ENCODE data around the gene MYOM3. TPM values are rescaled to one million over a fixed set of nuclear protein-coding genes. Genes with fewer than 3 reads are reported as not detected.

MYOM3 gene
- total and polyA plus RNA-seq, 7 donors, result under 0.01 to 3.7 (median 3.0) TPM; not detected in 2

DNA sequence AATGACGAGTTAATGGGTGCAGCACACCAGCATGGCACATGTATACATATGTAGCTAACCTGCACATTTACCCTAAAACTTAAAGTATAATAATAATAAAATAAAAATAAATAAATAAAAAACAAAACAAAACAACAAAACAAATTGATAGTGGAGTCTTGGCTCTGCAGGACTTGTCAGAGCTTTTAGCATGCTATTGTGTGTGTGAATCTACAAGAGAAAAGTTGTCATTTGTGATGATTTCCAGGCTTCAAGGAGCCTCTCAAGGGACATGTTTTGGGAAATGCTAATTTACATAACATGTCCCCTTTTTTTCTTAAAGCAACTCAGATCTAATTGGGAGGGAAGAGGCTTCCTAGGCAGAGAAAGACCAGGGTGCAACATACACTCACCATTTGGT lies 21.9 kb upstream of the MYOM3 start:
- WGBS, 2 donors, result 96% methylated on average over 1 of the region's 1 CpG
- TF ChIP-seq, protein P1, sequence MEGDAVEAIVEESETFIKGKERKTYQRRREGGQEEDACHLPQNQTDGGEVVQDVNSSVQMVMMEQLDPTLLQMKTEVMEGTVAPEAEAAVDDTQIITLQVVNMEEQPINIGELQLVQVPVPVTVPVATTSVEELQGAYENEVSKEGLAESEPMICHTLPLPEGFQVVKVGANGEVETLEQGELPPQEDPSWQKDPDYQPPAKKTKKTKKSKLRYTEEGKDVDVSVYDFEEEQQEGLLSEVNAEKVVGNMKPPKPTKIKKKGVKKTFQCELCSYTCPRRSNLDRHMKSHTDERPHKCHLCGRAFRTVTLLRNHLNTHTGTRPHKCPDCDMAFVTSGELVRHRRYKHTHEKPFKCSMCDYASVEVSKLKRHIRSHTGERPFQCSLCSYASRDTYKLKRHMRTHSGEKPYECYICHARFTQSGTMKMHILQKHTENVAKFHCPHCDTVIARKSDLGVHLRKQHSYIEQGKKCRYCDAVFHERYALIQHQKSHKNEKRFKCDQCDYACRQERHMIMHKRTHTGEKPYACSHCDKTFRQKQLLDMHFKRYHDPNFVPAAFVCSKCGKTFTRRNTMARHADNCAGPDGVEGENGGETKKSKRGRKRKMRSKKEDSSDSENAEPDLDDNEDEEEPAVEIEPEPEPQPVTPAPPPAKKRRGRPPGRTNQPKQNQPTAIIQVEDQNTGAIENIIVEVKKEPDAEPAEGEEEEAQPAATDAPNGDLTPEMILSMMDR (IDR thresholded peaks at IDR 0.05), result no peak
- TF ChIP-seq POLR2A (IDR thresholded peaks at IDR 0.05) (no peak), EP300 (IDR thresholded peaks at IDR 0.05) (no peak), POLR2AphosphoS5 (IDR thresholded peaks at IDR 0.05) (no peak)
- Histone ChIP-seq H3K4me3 (no peak overlapping the region), H3K9me3 (peaks cover 0 to 12% (median 4%) of the 10 kb centered on the region in 4 donors), H3K27me3 (no peaks in the 10 kb centered on the region), H3K36me3 (no peaks in the 10 kb centered on the region), H3K27ac (no peak overlapping the region), H3K4me1 (no peaks in the 10 kb centered on the region)
- no peak for DNase-seq
- intact Hi-C loops (cut with DNase I), result no loop called here

DNA sequence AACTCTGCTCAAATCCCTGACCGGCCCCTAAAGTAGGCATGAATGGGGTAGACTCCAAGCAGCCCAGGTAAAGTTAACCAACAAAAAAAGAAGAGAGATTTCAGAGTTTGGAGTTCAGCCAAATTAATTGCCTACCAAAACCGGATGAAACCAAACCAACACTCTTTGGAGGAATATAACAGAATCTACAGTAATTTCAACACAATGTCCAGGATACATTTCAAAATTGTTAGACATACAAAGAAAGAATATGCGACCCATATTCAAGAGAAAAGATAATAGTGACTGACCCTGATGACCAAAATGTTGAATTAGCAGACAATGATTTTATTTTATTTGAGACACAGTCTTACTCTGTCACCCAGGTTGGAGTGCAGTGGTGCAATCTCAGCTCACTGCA lies 18.4 kb upstream of the MYOM3 start:
- Histone ChIP-seq H3K9me3 (peaks cover 0 to 12% (median 4%) of the 10 kb centered on the region in 4 donors), H3K36me3 (no peaks in the 10 kb centered on the region), H3K27ac (no peak overlapping the region), H3K4me1 (no peaks in the 10 kb centered on the region), H3K4me3 (no peak overlapping the region), H3K27me3 (no peaks in the 10 kb centered on the region)
- intact Hi-C loops (cut with DNase I), result no loop called here
- DNase-seq, result no peak
- 90 to 91% methylated on average over 3 of the region's 3 CpGs for WGBS, 2 donors
- TF ChIP-seq POLR2AphosphoS5 (IDR thresholded peaks at IDR 0.05) (no peak), EP300 (IDR thresholded peaks at IDR 0.05) (no peak), POLR2A (IDR thresholded peaks at IDR 0.05) (no peak)
- TF ChIP-seq, protein P1 (IDR thresholded peaks at IDR 0.05), result no peak

DNA sequence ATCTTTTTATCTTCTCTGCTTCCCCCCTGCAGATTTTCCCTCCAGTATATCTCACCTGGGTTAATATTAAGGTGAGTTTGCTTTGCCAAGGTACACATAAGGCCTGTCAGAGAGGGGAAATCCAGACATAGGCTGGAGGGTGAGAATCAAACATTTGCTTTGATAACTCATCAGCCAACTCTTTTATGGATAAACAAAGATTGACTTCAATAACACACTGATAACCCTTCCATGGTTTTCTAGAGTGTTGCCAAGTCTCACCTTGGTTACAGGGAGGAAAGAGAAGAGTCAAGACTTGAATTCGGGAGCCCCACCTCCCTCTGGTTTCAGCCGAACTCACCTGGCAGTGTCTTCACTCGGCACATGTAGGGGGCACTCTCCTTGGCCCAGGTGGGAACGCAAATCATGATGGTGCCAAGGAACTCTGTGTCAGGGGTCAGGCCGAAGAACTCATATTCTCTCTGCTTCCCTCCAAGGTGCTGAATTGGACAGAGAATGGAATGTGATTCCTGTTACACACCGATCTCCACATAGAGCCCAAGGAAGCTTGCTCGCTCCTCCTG lies 15.9 kb upstream of the MYOM3 start:
- 43 to 72% methylated on average over 7 of the region's 7 CpGs for WGBS, 2 donors
- peaks cover 0 to 12% (median 4%) of the 10 kb centered on the region in 4 donors for H3K9me3 ChIP-seq
- no peak overlapping the region for H3K4me3 ChIP-seq
- H3K27ac ChIP-seq, result no peak overlapping the region
- no peaks in the 10 kb centered on the region for H3K36me3 ChIP-seq
- no peaks in the 10 kb centered on the region for H3K4me1 ChIP-seq
- H3K27me3 ChIP-seq, result no peaks in the 10 kb centered on the region
- DNase-seq, result no peak
- intact Hi-C loops (cut with DNase I), result no loop called here
- TF ChIP-seq, protein P1 (IDR thresholded peaks at IDR 0.05), result no peak
- TF ChIP-seq POLR2A (IDR thresholded peaks at IDR 0.05), result no peak
- TF ChIP-seq POLR2AphosphoS5 (IDR thresholded peaks at IDR 0.05), result no peak
- no peak for TF ChIP-seq EP300 (IDR thresholded peaks at IDR 0.05)

DNA sequence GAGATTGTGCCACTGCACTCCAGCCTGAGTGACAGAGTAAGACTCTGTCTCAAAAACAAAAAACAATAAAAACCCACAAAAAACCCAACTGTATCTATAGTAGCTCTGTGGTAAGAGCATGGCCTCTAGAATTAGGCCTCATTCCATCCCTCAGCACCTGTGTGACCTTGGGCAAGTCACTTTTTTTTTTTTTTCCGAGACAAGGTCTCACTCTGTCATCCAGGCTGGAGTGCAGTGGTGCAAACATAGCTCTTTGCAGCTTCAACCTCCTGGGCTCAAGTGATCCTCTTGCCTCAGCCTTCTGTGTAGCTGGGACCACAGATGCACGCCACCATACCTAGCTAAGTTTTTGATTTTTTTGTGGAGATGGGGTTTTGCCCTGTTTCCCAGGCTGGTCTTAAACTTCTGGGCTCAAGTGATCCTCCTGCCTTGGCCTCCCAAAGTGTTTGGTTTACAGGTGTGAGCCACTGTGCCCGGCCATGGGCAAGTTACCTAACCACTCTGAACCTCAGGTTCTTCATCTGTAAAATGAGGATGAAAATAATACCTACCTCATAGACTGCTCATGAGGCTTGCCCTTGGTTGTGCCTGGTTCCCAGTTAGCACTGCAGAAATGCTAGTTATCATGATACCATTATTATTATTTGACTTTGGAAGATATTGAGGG lies 15.3 kb upstream of the MYOM3 start:
- no peaks in the 10 kb centered on the region for H3K27me3 ChIP-seq
- DNase-seq, result no peak
- TF ChIP-seq EP300 (IDR thresholded peaks at IDR 0.05) (no peak), POLR2AphosphoS5 (IDR thresholded peaks at IDR 0.05) (no peak), POLR2A (IDR thresholded peaks at IDR 0.05) (no peak)
- TF ChIP-seq, protein P1 (IDR thresholded peaks at IDR 0.05), result no peak
- no peak overlapping the region for H3K4me3 ChIP-seq
- intact Hi-C loops (cut with DNase I), result no loop called here
- 79 to 85% methylated on average over 3 of the region's 3 CpGs for WGBS, 2 donors
- no peaks in the 10 kb centered on the region for H3K36me3 ChIP-seq
- H3K27ac ChIP-seq, result no peak overlapping the region
- peaks cover 0 to 12% (median 4%) of the 10 kb centered on the region in 4 donors for H3K9me3 ChIP-seq
- no peaks in the 10 kb centered on the region for H3K4me1 ChIP-seq
